Mucosa of descending colon (tissue), 3 donors: ENCODE data around the gene CCDC170. TPM values are rescaled to one million over a fixed set of nuclear protein-coding genes. Genes with fewer than 3 reads are reported as not detected.
A peak's percentile ranks its signal among the peaks of the same experiment; 100 is the strongest.
"Not testable (repeated sequence)": the region's sequence is repeated elsewhere in the genome, so short reads cannot be mapped to it uniquely, and the experiment has no call there.

Source experiments
- ATAC-seq: fragments of 200-7000 bp; cut with Tn5 transposase; one replicate; pipeline ENCODE4 v1.9.1; 2020; ENCODE audit warnings: mild to moderate bottlenecking, moderate library complexity
- DNase-seq, 3 donors: peaks; one replicate each; pipeline ENCODE4 v3.0.0-alpha.2; 2020
- H3K36me3 ChIP-seq: fragments of 200-600 bp; one replicate; pipeline ENCODE4 v1.8.0; 2021; ENCODE audit warnings: low read depth, mild to moderate bottlenecking
- H3K4me1 ChIP-seq: fragments of 200-600 bp; one replicate; pipeline ENCODE4 v1.8.0; 2021; ENCODE audit warnings: low read depth, mild to moderate bottlenecking
- H3K4me3 ChIP-seq: fragments of 200-600 bp; one replicate; pipeline ENCODE4 v1.8.0; 2021; ENCODE audit warnings: mild to moderate bottlenecking
- H3K9me3 ChIP-seq: fragments of 200-600 bp; one replicate; pipeline ENCODE4 v1.8.0; 2021; ENCODE audit warnings: mild to moderate bottlenecking
- intact Hi-C, 2 donors: fragments of 100-400 bp; cut with DNase I in 1 of 2; cut with micrococcal nuclease in 1 of 2; formaldehyde crosslinking; loops; one replicate each; pipeline versions ENCODE4 v1.11.0 to v1.11.1; 2022; cut with DNase I, micrococcal nuclease
- total RNA-seq, 3 donors: library from RNA; stranded (reverse); fragmentation: NEBNext Ultra II Directional in 2 of 3; extraction: Animal tissue kit (Norgen Biotek cat#: 25700) in 2 of 3; gene quantifications; one replicate each; pipeline versions ENCODE4 v1.2.1 to v1.2.4, GENCODE V29; 2021 to 2023
- TF ChIP-seq, protein P1 (sequence below): fragments of 200-600 bp; IDR thresholded peaks from one replicate; pipeline ENCODE4 v1.8.0; 2022; ENCODE audit warnings: antibody characterized with exemption, mild to moderate bottlenecking
- donor health status: DM: no; HTN: no; CAD: no; lungs with moderate emphysema.
- donor health status: DM: no; HTN: no; CAD: no.
- donor health status: DM: no; HTN: yes; CAD: no.

Gene CCDC170
- total RNA-seq, 3 donors from 2014 or later: 0.87 to 2.7 (median 1.7) TPM

DNA sequence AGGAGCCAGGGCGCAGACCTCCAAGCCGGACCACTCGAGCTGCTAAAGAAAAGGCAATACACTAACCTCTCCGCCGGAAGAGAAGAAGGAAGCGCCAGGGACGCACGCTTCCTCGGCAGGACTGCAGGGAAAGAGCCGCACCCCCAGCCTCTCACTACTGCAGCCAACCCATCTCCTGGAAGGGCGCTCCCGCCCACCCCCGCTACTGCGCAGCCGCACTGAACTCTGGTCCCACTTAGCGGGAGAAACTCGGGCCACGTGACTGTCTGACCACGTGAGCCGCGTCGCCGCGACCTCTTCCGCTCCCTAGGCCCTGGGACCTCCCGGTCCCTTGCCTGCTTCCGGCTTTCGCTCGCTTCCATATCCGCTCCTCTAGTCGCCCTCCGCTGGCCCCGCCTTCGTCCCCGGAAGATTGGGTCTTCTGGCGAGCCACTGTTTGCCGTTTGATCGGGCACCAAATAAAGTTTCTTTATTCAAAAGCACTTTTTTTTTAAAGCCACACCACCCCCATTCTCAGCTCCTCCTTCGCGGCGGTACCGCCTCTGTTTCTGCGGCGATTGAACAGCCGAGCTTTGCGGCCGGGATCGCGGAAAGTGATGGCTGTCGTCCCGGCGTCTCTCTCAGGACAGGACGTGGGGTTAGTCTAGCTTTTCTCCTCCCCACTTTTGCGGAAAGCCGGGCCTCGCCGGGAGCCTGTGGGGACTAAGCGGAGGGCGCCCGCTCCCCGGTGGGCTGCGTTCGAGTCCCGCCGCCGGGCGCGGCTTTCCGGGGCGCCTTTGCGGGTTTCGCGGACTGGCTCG, 41.7 kb upstream of the CCDC170 start, which contains the start of gene RMND1:
Gene RMND1, minus strand, starts transcription at position 177 of the 800 bp plus-strand sequence. CDS start 6,315 bp downstream, outside the sequence.
- peak; percentile 97 for ATAC-seq
- H3K4me3 ChIP-seq: peak within 1 kb of the TSS; percentile 79
- TF ChIP-seq, protein P1, sequence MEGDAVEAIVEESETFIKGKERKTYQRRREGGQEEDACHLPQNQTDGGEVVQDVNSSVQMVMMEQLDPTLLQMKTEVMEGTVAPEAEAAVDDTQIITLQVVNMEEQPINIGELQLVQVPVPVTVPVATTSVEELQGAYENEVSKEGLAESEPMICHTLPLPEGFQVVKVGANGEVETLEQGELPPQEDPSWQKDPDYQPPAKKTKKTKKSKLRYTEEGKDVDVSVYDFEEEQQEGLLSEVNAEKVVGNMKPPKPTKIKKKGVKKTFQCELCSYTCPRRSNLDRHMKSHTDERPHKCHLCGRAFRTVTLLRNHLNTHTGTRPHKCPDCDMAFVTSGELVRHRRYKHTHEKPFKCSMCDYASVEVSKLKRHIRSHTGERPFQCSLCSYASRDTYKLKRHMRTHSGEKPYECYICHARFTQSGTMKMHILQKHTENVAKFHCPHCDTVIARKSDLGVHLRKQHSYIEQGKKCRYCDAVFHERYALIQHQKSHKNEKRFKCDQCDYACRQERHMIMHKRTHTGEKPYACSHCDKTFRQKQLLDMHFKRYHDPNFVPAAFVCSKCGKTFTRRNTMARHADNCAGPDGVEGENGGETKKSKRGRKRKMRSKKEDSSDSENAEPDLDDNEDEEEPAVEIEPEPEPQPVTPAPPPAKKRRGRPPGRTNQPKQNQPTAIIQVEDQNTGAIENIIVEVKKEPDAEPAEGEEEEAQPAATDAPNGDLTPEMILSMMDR: peak; percentile 9
- H3K36me3 ChIP-seq: peaks cover 5% of the 10 kb centered on the region
- intact Hi-C loops: no loop called here
- peak; percentile 100 for DNase-seq
- H3K4me1 ChIP-seq: peaks cover 16% of the 10 kb centered on the region
- H3K9me3 ChIP-seq: no peaks in the 10 kb centered on the region

DNA sequence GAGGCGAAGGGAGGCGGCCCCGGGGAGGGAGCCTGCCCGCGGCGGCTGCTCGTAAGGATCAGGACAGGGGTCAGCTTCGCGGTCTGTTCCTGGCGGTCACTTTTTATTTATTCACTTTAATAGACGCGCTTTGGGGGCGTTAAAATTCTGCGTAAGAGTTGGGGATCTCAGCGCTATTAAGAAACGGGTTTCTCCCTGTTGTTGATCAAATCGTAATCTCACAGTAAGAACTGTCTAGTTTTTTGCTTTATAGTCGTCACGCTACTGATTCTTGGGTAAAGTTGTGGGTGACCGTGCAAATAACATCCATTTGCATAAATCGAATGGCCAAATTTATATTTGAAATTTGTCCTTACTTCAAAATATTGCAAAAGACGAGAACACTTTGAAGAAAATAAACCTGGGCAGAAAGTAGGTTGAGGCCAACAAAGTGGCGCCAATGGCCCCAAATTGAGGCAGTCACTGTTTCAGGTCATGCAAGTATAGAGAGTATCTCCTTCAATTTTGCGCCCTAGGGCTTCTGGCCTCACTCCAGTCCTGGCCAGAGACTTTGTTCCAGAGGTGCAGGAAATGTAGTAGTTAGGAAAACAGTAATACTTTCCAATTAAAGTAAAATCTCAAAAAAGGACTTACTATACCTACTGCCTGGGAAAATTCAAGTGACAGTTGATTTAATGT, 40.9 kb upstream of the CCDC170 start:
- TF ChIP-seq, protein P1: no peak
- Histone ChIP-seq H3K4me1 (peaks cover 16% of the 10 kb centered on the region), H3K36me3 (peaks cover 5% of the 10 kb centered on the region), H3K4me3 (peak overlapping the region; percentile 79), H3K9me3 (no peaks in the 10 kb centered on the region)
- intact Hi-C loops: no loop called here
- ATAC-seq: no peak
- DNase-seq: peak in 2 of 3 donors; percentile 46 to 47

DNA sequence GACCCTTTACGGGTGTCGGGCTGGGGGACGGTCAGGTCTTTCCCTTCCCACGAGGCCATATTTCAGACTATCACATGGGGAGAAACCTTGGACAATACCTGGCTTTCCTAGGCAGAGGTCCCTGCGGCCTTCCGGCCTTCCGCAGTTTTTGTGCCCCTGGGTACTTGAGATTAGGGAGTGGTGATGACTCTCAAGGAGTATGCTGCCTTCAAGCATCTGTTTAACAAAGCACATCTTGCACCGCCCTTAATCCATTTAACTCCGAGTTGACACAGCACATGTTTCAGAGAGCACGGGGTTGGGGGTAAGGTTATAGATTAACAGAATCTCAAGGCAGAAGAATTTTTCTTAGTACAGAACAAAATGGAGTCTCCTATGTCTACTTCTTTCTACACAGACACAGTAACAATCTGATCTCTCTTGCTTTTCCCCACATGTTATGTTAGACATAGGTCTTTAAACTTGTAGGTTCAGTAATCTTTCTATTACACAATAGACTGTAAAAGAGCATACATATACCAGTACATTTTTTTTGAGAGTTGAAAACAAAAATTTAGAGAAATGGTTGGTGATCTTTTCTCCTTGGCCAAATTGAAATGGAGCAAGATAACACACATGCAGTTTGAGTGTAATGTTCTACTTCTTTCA, 37.9 kb upstream of the CCDC170 start:
- ATAC-seq, DNase-seq, intact Hi-C loops, H3K9me3 ChIP-seq, H3K4me3 ChIP-seq: not testable (repeated sequence)
- Histone ChIP-seq H3K4me1 (peaks cover 15% of the 10 kb centered on the region), H3K36me3 (peaks cover 13% of the 10 kb centered on the region)

DNA sequence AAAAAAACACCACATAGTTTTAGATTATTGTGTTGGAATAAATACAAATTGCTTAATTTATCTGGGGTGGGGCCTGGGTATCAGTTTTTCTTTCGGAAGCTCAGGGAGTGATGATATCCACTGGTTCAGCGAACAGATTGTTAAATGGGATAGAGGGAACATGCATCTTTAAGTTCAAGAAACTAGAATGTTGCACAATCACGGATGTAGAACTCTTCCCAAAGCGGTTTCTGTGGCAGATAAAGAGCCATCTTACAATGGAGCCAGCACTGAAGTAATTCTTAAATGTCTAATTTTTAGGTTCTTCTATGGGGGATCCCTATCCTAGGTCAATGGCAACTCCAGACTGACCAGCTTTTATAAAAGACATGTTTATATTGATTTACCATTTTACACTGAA, 32.1 kb upstream of the CCDC170 start:
- DNase-seq (no peak), ATAC-seq (no peak)
- TF ChIP-seq, protein P1: no peak
- peaks cover 8% of the 10 kb centered on the region for H3K36me3 ChIP-seq
- H3K4me3 ChIP-seq: no peak overlapping the region
- no peaks in the 10 kb centered on the region for H3K9me3 ChIP-seq
- no peaks in the 10 kb centered on the region for H3K4me1 ChIP-seq
- intact Hi-C loops: no loop called here

DNA sequence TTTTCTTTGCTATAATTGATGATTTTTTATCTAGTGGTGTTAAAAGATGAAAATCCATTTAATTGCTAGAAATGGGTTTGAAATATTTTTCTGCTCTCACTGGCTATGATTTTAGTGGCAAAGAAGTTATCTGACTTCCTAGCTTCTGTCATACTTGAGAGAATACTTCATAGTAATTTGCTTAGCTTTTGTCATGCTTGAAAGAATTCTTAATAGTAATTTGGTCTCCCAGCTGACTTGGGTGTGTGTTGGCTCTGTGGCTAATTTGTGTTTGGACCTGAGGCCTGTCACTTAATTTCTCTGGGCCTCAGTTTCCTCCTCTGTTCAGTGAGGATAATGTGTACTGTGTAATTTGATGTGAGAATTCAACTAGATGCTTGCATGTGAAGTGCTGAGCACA, 29.1 kb upstream of the CCDC170 start:
- Histone ChIP-seq H3K9me3 (no peaks in the 10 kb centered on the region), H3K4me1 (no peaks in the 10 kb centered on the region), H3K4me3 (no peak overlapping the region), H3K36me3 (no peaks in the 10 kb centered on the region)
- intact Hi-C loops: no loop called here
- ATAC-seq (no peak), DNase-seq (no peak)
- TF ChIP-seq, protein P1: no peak
